Kasumi-1 (cell line): ENCODE results near the gene FAM221B.

Source experiments
- DNase-seq, 2 experiments: peaks; one replicate each; lab custom pipeline; 2025; lab: John Stamatoyannopoulos, UW

FAM221B gene

DNA sequence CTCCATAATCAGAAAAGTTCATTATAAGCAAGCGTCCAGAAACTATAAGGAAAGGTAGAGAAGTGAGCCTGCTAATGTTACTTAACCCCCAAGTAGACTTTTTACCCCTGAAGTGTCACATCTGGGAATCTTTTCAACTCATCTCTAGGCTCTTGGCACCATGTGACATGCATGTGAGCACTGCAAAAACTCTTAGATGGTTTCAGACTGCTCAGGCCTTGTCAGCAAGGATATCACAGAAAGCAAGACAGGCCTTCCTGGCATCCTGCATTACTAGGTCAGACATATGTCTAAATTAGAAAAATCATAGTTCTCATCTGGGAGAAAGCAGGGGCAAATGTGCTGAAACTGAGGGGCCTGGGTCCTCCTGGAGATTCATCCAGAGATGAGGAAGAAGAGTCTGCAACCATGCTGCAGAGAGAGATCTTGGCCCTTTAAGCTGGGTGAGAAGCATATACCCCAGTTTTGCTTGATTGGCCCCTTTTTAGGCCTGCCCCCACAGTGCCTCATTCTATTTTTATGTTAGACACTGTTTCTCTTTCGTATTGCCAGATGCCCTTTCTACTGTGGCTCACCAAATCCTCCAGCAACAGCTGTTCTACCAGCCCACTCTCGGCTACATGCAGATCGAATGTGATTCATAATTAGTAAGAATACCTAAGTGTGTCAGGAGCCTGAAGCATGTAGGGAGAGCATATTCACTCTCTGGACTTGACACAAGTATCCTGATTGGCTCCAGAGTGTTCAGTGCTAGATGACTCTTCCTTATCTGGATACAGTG lies 19.4 kb upstream of the FAM221B start:
- DNase-seq, result no peak

DNA sequence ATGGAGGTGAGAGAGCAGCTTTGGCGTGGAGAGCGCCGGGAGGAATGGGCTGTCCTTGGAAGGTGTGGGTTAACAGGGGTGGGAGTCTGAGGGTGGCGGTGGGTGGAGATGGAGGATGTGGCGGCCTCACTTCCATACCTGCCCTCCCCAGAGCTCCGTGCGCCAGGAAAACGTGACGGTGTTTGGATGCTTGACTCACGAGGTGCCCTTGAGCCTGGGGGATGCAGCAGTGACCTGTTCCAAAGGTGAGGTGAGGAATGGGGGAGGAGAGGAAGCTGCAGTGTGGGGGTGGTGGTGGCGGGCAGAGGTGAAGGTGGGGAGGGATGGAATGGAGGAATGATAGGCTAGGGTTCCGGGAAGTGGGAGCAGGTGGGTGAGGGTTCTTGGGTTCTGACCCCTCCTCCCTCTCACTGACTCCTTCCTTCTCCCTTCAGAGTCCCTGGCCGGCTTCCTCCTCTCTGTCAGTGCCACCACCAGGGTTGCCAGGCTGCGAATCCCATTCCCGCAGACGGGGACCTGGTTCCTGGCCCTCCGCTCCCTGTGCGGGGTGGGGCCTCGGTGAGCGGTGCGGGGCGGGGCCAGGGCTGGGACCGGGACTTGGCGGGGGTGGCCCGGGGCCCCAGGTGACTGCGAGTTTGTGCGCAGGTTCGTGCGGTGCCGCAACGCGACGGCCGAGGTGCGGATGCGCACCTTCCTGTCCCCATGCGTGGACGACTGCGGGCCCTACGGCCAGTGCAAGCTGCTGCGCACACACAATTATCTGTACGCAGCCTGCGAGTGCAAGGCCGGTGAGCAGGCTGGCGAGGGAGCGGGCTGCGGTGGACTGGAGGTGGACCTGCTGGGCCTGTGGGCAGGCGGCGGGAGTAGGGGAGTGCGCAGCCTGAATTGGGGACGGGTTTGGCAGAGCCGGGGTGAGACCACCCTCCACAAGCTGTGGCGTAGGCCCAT lies 17.6 kb upstream of the FAM221B start:
- DNase-seq, result no peak

DNA sequence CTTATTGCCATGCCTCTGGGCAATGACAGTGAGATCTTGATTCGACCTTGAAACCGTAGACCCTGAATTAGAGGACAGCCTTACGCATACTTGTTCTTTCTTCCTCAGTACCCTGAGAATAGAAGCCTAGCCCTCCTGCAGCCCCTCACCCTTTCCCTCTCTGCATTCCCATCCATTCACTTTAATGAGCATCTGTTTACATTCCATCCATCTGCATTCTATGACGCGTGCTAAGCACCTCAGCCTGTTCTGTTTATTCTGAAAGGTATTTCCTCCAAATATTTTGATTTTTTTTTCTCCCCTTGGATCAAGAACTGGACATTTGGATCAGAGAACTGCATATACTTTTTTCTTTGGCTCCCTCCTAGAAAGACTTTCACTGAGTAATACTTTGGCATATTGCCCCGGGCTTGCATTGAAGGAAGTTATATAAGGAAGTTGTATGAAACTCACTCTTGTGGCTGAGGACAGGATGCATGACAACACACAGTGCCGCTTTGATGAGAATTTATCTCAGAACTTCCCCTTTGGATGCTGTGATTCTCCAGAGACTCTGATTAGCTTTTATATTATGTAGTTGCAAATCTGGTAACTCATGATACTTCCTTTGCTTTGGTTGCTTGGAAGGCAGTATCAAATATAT lies 16.2 kb upstream of the FAM221B start:
- DNase-seq, result peak; percentile 98 to 99

DNA sequence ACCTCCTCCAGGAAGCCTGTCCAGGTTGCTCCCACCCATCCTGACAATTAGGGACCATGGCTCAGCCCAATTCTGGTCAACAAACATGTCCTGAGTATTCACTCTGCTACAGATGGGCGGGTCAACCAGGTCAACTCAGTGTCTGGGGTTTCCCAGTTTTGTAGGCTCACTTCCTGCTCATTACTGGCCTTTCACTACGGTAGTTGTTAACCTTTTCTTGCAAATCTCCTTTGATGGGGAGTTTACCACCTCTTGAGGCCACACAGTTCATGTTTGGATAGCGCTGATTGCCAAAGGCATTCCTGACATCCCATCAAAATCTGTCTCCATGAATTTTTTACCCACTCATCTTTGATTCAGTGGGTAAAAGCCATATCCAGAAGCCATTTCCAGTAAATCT lies 14.3 kb upstream of the FAM221B start:
- no peak for DNase-seq

DNA sequence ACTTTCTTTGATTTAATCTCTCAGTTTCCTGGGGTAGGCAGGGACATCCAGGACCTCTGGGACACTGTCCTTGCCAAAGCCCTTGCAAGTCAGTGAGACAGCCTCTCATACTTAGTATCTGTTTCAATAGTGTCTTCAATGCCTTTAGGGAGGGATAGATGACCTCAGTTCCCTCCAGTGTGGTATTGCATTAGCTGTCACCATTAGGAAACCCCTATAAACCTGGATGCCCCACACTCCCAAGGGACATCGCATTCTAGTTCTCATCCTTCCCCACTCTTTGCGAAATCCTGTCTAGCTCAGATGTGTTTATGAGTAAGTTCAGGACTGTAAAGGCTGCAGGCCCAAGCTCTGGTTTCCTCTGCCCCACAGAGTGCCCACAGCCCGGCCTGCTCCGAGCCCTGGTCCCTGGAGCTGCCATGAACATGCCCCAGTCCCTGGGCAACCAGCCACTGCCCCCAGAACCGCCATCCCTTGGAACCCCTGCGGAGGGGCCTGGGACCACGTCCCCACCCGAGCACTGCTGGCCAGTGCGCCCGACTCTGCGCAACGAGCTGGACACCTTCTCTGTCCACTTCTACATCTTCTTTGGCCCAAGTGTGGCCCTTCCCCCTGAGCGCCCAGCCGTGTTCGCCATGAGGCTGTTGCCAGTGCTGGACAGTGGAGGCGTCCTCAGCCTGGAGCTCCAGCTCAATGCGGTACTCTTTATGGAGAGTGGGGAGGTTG lies 13.7 kb upstream of the FAM221B start:
- DNase-seq, result no peak

DNA sequence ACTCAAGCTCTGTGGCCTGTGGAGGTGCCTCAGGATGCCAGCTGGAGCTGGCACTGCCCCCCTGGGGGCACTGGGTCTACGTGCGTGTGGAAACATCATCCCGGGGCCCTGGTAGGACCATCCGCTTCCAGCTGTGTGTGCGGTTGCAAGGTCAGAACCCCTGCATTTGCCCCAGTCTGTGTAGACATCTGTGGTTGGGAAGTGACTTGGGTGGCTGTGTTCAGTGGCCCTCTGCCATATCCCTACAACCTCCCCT lies 13.0 kb upstream of the FAM221B start:
- no peak for DNase-seq

DNA sequence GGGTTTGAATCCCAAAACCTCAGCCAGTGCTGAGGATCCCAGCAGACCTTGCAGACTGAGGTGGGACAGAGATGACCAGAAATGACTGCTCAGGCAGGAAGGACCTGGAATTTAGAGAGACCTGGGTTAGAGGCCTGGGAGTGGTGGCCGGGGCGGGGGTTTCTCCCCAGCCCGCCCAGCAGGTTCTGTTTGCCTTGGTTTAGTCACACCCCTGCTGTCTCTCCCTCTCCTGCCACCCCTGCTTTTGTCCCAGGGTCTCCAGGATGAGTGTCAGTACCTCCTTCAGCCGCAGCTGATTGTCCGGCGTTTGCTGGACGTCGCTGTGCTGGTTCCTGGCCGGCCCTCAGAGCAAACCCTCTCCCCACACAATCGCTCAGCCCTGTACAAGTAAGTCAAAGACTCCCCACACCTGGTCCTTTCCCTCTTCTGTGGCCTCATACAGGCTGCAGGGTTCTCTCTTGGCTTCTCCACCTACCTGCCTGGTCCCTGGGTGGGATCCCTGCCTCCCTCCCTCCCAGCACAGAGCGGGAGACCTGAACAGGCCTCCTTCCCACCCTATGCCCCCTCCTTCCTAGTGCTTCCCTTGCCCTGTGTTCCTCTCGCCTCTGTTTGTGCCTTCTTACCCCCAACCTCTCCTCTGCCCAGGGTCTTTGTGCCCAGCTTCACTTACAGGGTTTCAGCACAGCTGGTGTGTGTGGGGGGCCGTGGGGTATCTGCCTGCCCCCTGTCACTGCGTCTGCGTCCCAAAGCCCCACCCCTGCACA lies 12.5 kb upstream of the FAM221B start:
- no peak for DNase-seq

DNA sequence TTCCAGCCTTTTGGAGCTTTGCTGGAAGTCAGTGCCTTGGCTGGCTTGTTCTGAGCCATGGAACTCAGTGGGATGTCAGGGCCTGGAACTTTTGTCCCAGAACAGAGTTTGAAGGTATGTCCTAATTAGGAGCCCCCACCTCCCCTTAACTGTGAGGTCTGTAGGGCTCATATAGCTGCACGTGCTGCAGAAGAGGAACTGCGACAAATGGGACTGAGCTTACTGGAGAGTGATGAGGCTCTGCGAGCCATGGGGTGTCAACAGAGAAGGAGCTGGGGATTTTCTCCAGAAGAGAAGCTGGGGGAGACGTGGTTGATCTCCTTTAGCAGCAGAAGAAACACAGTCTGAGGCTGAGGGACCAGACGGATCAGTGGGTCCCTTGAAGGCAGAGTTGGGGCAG lies 11.4 kb upstream of the FAM221B start:
- DNase-seq, result no peak

DNA sequence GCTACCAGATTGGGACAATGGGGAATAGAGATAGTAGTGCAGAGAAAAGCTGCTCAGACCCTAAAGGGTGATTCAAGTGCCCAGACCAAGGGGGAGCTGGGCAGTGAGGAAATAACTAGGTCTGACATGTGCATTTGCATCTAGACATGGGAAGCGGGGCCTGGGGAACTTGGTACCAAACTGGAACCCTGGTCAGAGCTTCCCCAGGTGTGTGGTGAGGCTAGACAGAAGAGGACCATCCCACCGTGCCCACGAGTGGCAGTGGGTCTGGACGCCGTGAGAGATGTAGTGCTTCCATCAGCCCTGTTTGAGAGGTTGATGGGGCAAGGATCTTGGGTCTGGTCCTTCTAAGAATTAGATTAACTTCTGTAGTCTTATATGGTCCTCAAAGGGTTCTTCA lies 8.1 kb upstream of the FAM221B start:
- no peak for DNase-seq

DNA sequence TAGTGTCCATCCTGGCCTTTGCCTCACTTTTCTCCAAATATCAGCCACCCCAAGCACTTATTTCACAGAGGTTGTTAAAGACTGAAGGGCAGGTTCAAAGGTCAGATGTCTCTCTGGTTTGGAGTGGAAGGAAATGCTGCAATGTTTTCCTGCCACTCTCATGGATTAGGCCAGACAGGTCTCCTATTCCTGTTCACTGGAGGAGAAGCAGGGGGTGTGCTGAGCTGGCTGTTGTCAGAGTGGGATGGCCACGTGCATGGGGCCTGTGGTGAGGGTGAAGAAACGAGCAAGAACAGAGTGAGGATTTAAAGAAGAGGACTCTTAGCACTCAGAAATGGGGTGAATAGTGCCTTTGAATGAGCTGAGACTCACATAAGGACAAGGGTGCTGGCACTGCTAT lies 7.2 kb upstream of the FAM221B start:
- DNase-seq, result no peak

DNA sequence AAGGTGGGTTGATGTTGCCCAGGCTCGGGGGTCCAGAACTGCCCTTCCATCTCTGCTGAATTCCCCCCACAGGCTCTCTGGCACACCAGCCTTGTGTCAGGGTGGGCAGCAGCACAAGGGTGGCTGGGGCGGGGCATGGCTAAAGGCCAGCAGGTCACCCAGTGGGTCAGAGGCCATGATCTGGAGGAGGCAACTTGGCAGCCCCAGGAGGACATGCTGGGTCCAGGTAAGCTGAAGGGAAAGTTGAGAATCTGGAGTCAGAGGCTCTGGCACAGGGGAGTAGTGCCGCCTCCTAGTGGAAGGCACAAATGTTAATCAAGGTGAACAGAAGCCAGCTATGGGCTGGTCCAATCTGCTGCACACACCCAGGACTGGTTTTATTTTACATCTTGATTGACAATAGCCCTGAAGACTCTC lies 6.7 kb upstream of the FAM221B start:
- peak in 1 of 2 experiments; percentile 26 for DNase-seq

DNA sequence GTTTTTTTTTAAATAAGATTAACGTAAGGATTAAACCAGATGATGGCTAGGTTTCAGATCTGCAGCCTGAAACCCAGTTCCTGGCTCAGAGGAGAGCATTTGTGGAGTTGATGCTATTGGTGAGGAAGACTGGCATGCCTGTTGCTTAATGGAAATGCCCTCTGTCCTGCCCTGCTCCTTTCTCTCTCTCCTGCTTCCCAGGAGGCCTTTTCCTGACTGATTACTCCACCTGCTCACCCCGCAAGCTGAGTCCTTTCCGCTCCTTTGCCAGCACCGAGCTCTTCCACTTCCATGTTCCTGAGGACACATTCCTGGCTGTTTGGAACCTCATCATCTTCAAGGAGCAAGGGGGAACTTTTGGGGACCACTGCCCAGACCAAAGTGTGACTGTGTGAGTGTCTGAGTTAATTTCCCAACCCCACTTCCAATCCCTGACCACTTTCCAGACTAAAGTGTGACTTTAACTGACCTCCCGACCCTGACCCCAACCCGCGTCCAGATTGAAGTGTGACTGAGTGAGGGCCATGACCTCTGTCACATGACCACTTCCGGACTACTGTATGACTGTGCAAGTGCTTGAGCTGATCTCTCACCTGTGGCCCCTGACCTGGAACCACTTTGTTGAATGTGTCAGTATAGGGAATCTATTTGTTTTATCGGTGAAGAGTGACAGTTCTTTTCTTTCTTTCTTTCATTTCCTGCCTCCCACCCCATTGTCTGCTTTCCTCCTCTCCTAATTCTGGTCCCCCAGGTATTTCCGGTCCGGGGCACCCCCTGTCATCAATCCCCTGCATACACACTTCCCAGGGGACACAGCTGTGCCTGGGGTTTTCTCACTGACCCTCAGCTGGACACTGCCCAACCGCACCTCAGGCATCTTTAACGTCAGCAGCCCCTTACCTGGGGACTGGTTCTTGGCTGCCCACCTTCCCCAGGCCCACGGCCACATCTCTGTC lies 6.0 kb upstream of the FAM221B start:
- DNase-seq, result no peak

DNA sequence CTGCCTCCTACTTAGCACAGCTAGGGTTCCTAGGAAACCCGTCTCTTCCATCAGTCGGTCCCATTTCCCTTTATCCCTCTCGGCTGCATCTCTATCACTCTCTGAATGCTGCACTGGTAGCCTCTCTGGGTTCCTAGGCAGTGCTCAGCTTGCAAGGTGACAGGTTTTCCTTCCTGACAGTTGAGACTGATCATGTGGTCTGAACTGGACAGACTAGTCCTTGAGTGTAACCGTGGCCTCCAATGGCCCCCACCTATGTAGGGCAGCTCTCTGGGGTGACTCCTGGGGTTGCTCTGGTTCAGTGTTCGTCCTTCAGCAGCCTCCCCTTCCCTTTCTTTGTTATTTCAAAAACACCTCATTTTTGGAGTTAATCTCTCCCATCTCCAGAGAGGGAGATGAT lies 4.3 kb upstream of the FAM221B start:
- no peak for DNase-seq

DNA sequence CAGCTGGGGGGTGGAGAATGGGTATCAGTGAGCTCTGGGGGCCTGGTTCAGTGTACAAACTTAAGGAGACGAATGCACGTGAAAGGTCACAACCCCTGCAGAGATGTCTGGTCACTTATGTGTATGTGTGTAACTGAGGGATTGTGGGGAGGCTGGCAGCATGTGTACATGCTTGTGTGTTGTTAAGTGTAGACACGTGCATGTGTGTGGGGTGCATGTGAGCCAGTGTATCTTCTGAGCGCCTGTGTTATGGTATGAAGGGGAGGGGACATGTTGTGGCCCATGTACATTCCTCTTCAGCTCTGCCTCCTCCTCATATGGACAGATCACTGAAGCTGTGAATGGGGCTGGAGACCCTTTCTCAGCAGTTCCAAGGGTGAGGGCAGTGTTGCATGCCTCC lies 2.5 kb upstream of the FAM221B start:
- DNase-seq, result no peak

DNA sequence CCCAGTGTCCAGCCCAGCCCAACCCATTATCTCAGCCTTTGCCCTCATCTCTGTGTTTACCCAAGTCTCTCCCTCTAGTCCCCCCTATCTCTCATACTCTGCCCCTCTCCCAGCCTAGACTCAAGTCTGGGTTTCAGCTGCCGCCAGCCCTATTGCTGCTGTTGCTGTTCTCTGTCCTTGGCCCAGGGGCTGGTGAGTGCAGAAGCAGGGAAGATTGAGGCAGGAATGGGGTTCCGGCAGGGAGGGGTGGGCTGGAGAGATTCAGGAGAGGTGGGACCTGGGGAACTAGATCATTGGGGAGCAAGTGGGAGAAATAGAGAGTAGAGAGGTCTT lies 1.2 kb upstream of the FAM221B start:
- no peak for DNase-seq

DNA sequence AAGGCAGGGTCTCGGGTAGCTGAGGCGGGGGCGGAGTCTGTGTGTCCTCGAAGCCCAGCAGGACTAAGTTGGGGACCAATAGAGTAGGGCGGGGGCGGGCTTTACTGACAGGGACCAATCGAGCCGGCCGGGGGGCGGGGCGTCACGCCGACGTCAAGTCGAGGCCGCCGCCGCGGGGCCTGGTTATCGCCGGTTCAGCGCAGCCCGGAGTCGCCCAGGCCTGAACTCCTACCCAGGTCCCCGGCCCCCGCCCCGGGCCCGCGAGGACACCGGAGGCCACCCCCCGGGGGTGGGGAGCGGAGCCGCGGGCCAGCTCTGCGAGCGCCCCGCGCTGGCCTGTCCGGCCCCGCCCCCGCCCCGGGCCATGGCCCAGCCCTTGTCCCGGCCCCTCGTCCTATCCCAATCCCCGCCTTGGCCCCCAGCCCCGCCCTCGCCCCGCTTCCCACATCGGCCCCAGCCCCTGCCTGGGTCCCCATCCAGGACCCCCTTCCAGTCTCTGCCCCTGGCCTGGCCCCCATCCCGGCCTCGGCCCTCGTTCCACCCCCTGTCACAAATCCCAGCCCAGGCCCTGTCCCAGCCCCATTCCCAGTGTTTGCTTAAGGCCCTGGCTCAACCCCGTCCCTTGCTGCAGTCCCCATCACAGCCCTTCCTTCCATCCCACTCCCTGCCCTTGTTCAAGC lies 692 bp upstream of the FAM221B start, which contains the start of gene TMEM8B:
TMEM8B (plus strand) TSS at position 145 of the 680 bp plus-strand sequence; CDS start at position 365, 220 bp downstream.
- peak; percentile 75 to 80 for DNase-seq

DNA sequence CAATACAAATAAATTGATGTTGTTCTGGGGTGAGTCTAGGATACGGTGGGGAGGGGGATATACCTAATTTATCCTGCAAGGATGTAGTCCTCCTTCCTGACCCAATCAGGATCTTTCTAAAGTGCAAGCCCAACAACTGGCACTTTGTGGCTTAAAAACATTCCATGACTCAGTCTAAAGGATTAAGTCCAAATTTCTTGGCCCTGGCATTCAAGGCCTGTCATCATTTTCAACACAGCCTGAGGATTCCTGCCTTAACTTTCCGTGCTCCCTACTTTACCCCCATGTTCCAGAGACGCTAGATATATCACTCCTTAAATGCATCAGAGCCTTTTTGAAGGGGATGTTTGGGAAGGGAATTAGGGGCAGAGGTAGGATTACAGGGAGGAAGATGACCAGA lies 1.0 kb downstream of the FAM221B start:
- DNase-seq, result no peak

DNA sequence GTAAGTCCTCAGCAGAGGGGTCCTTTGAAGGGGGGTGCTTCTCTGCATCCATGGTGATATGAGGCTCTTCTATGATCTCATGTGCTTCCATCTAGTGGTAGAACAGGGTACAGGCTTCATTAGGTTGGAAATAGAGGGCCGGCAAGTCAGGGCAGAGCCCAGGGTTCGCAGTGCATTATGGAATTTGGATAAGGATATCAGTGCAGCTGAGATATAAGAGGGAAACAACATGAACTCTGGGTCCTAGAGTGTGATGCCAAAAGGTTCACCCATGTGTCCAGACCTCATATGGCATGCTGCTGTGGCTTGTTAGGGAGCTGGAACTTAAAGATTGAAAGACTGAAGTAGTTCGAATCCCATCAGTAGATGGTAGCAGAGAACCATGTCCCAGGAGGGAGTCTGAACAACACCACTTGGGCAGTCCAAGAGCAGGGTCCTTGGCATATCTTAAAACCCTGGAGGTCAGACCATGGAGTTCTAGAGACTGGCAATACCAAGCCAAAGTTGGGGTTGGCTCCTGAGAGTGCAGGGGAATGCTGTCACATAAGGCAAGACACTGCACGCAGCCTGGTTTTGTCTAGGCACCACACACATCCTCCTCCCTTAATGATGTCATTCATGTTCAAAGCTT lies 2.3 kb downstream of the FAM221B start:
- DNase-seq, result peak; percentile 81 to 83

DNA sequence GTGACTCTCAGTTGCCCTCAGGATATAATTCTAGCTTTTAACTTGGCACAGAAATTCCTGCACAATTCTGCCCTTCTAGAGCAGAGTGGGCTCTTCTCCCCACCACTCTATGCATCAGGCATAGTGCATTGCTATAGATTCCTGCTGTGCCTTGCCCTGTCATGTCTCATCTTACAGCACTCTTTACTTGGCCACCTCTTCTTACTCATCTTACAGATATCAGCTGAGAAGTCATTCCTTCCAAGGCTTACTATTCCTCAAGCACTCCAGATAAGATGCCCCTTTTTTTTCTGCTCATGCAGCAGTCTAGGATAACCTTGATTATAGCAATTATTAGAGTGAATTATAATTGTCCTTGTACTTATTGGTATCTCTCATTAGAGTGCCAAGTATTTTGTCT lies 5.6 kb downstream of the FAM221B start:
- DNase-seq, result no peak
